ENCODE results near the gene LMNTD2. TPM values are rescaled to one million over a fixed set of nuclear protein-coding genes. Genes with fewer than 3 reads are reported as not detected.

LMNTD2 gene
- polyA plus RNA-seq, 2 of the 4 experiments (the other 2 are of a cell fraction), result 2.2 to 3.5 TPM

DNA sequence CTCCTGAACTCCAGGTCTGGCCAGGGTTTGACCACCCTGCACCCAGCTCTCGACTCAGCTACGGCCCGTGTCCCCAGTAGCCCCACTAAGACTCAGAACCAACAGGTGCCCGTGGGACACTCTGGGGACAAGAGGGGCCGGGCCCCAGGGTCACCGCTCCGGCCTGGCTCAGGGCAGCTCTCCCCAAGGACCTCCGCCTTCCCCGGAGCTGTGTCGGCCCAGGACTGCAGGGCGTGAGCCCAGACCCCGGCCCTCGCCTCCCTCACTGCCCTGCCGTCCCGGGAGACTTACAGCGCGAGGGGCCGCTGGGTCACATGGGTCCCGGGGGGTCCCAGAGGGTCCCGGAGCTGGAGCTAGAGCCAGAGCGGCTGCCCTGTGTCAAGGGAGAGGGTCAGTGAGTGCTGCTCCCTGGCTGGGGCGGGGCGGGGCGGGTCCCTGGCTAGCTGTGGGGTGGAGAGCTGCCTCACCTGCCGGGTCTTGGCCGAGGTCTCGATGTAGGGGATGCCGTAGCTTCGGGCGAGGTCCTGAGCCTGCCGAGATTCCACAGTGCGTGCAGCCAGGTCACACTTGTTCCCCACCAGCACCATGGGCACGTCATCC, 27.5 kb downstream of the LMNTD2 start:
- TF ChIP-seq FOSB (CRISPR knock-in tag; IDR thresholded peaks at IDR 0.05), result no peak
- no peak for TF ChIP-seq FOXS1 (CRISPR knock-in tag; IDR thresholded peaks at IDR 0.05)
- TF ChIP-seq RCOR1 (IDR thresholded peaks at IDR 0.05; ENCODE audit: low read depth, low read length), result no peak
- TF ChIP-seq ZSCAN20 (CRISPR knock-in tag; IDR thresholded peaks at IDR 0.05), result no peak
- TF ChIP-seq, protein P1, sequence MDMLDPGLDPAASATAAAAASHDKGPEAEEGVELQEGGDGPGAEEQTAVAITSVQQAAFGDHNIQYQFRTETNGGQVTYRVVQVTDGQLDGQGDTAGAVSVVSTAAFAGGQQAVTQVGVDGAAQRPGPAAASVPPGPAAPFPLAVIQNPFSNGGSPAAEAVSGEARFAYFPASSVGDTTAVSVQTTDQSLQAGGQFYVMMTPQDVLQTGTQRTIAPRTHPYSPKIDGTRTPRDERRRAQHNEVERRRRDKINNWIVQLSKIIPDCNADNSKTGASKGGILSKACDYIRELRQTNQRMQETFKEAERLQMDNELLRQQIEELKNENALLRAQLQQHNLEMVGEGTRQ (IDR thresholded peaks at IDR 0.05), result no peak
- no peak for TF ChIP-seq RARB (CRISPR knock-in tag; IDR thresholded peaks at IDR 0.05)
- no peak for TF ChIP-seq POLR2A (IDR thresholded peaks at IDR 0.05; ENCODE audit: low read length)
- ATAC-seq (no peak), DNase-seq (ENCODE audit: low read depth in 1 of 2, low spot score in 1 of 2) (no peak), FAIRE-seq (no peak)
- Histone ChIP-seq H3K9me3 (no peaks in the 10 kb centered on the region), H3K4me2 (no peak overlapping the region), H3K4me1 (peaks cover 12% of the 10 kb centered on the region), H3K4me3 (no peak overlapping the region), H3K27ac (no peak overlapping the region)
- ChIA-PET POLR2A (interaction anchor here (0.6 kb wide), 1 partner anchor 278 kb away, joined by 4 read pairs; no protein-coding TSS in a partner anchor), CTCF (interaction anchor here (1.1 to 5.8 kb wide), 6 partner anchors 12 to 190 kb away, joined by 3 to 40 read pairs (median 5); no protein-coding TSS in a partner anchor)
- WGBS (ENCODE audit: missing lambda C conversion rate), result 96% methylated on average over 9 of the region's 33 CpGs

DNA sequence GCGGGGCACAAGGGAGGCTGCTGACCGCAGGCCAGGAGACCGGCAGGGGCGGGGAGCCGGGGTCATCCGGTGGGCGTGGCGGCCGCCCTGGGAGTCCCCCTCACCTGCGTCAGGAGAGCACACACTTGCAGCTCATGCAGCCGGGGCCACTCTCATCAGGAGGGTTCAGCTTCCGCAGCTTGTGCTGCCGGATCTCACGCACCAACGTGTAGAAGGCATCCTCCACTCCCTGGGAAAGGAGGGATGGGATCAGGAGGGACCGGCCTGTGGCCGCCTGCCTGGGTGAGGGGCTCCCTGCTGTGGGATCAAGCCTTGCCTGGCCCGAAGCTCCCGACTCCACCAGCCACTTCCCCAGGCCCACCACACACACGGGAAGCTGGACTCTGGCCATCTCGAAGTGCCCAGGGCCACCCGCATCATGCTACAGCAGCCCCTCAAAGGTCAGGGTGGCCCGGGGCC, 28.0 kb downstream of the LMNTD2 start:
- 92% methylated on average over 10 of the region's 23 CpGs for WGBS (ENCODE audit: missing lambda C conversion rate)
- FAIRE-seq (no peak), DNase-seq (ENCODE audit: low read depth in 1 of 2, low spot score in 1 of 2) (no peak), ATAC-seq (no peak)
- Histone ChIP-seq H3K4me3 (no peak overlapping the region), H3K27ac (no peak overlapping the region), H3K4me1 (peaks cover 12% of the 10 kb centered on the region), H3K9me3 (no peaks in the 10 kb centered on the region), H3K4me2 (no peak overlapping the region)
- CTCF ChIA-PET, result interaction anchor here (1.1 to 5.8 kb wide), 6 partner anchors 11 to 191 kb away, joined by 3 to 40 read pairs (median 5); no protein-coding TSS in a partner anchor
- no peak for TF ChIP-seq E2F6 (IDR thresholded peaks at IDR 0.05; ENCODE audit: borderline replicate concordance, low read depth)
- TF ChIP-seq HOXA7 (CRISPR knock-in tag; IDR thresholded peaks at IDR 0.05), result no peak
- TF ChIP-seq TFCP2L1 (CRISPR knock-in tag; IDR thresholded peaks at IDR 0.05), result no peak
- TF ChIP-seq, protein P2, sequence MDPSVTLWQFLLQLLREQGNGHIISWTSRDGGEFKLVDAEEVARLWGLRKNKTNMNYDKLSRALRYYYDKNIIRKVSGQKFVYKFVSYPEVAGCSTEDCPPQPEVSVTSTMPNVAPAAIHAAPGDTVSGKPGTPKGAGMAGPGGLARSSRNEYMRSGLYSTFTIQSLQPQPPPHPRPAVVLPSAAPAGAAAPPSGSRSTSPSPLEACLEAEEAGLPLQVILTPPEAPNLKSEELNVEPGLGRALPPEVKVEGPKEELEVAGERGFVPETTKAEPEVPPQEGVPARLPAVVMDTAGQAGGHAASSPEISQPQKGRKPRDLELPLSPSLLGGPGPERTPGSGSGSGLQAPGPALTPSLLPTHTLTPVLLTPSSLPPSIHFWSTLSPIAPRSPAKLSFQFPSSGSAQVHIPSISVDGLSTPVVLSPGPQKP (IDR thresholded peaks at IDR 0.05; ENCODE audit: low read depth, low read length), result no peak
- no peak for TF ChIP-seq TP53 (CRISPR knock-in tag; IDR thresholded peaks at IDR 0.05)
- no peak for TF ChIP-seq CEBPB (IDR thresholded peaks at IDR 0.05)
- TF ChIP-seq EHF (CRISPR knock-in tag; IDR thresholded peaks at IDR 0.05), result no peak
- TF ChIP-seq POLR2A (IDR thresholded peaks at IDR 0.05; ENCODE audit: low read length), result no peak
- TF ChIP-seq KDM1A (IDR thresholded peaks at IDR 0.05; ENCODE audit: low read depth), result no peak
- TF ChIP-seq, protein P3, sequence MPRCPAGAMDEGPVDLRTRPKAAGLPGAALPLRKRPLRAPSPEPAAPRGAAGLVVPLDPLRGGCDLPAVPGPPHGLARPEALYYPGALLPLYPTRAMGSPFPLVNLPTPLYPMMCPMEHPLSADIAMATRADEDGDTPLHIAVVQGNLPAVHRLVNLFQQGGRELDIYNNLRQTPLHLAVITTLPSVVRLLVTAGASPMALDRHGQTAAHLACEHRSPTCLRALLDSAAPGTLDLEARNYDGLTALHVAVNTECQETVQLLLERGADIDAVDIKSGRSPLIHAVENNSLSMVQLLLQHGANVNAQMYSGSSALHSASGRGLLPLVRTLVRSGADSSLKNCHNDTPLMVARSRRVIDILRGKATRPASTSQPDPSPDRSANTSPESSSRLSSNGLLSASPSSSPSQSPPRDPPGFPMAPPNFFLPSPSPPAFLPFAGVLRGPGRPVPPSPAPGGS (IDR thresholded peaks at IDR 0.05), result no peak
- POLR2A ChIA-PET, result interaction anchor here (0.6 kb wide), 1 partner anchor 278 kb away, joined by 4 read pairs; no protein-coding TSS in a partner anchor

- WGBS (ENCODE audit: missing lambda C conversion rate), result 90% methylated on average over 17 of the region's 18 CpGs
- DNase-seq (ENCODE audit: low read depth in 1 of 2, low spot score in 1 of 2), result no peak
- ChIA-PET CTCF (interaction anchor here (1.3 to 5.8 kb wide), 5 partner anchors 10 to 191 kb away, joined by 3 to 40 read pairs (median 5); no protein-coding TSS in a partner anchor), POLR2A (no interaction called here)
- H3K27ac ChIP-seq, result no peak overlapping the region
- no peak for FAIRE-seq
- no peak overlapping the region for H3K4me3 ChIP-seq
- no peaks in the 10 kb centered on the region for H3K9me3 ChIP-seq
- TF ChIP-seq RCOR1 (IDR thresholded peaks at IDR 0.05; ENCODE audit: low read depth, low read length) (no peak), JUNB (IDR thresholded peaks at IDR 0.05) (no peak), HEYL (CRISPR knock-in tag; IDR thresholded peaks at IDR 0.05) (no peak)
- ATAC-seq, result no peak
- peaks cover 12% of the 10 kb centered on the region for H3K4me1 ChIP-seq
- H3K4me2 ChIP-seq, result no peak overlapping the region
These were observed 28.5 kb downstream of the LMNTD2 start for GRCh38 chr11:531919-532526.
